ENCODE results near the gene IL13RA2.

- TF ChIP-seq CTCF (IDR thresholded peaks at IDR 0.05) (no peak), POLR2A (IDR thresholded peaks at IDR 0.05; ENCODE audit: low read depth) (no peak), POLR2AphosphoS5 (IDR thresholded peaks at IDR 0.05) (no peak), EP300 (IDR thresholded peaks at IDR 0.05) (no peak)
These were observed 18.6 kb upstream of the IL13RA2 start for GRCh38 chrX:115036029-115036428.
